GM21717 (cell line): ENCODE results near the gene NLGN3.

ENCODE experiments used
- ATAC-seq: cut with Tn5 transposase; IDR thresholded peaks from one replicate; pipeline ENCODE4 v1.9.1; 2021; ENCODE audit warnings: mild to moderate bottlenecking, moderate library complexity; ENCODE audit not compliant: unreplicated experiment

Gene NLGN3

DNA sequence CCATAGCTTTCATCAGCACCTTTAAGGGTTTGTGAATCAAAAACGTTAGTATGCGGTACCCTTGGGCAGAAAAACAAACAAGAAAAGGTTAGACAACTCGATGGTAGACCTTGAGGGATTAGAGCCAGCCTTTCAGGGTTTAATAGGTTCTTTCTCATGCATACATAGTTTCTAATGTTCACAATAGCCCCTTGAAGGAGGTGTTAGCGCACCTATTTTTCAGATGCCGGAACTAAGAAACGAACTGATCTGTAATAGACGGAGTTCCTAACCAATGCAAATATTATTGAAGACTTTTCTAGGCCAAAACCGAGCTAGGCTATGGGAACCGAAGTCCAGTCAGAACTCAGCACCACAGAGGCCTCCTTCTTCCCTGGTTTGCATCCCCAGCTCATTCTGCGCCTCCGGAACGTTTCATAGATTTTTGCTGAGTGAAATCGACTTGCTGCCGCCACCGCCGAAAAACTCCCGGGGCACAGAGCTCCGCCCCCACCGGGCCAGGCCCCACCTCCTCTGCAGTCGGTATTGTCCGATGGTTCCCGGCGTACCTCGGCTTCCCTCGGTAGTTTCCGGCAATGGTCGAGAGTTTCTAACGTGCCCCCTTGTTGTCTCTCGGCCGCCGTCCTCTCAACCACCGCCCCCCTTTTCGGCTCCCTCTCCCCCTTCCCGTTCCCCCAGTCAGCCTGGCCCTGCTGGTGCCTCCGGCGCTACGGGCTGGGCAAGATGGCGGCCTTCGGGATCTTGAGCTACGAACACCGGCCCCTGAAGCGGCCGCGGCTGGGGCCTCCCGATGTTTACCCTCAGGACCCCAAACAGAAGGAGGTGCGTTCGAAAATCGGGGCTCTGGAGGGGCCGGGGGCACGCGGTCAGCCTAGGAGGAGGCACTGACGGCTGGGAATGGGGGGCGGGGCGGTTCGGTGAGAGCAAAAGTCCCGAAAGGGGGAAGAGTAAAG is 26.3 kb upstream of the NLGN3 start, which contains the start of gene MED12:
MED12 (plus strand) TSS at position 565 of the 953 bp plus-strand sequence; CDS start at position 724, 159 bp downstream.
- ATAC-seq, result peak; percentile 78

GRCh38 chrX:71118985-71119535 is 25.6 kb upstream of the NLGN3 start:
- ATAC-seq, result no peak

GRCh38 chrX:71128166-71128833 is 16.3 kb upstream of the NLGN3 start:
- ATAC-seq, result no peak

GRCh38 chrX:71128915-71129765 is 15.5 kb upstream of the NLGN3 start:
- ATAC-seq, result no peak

DNA sequence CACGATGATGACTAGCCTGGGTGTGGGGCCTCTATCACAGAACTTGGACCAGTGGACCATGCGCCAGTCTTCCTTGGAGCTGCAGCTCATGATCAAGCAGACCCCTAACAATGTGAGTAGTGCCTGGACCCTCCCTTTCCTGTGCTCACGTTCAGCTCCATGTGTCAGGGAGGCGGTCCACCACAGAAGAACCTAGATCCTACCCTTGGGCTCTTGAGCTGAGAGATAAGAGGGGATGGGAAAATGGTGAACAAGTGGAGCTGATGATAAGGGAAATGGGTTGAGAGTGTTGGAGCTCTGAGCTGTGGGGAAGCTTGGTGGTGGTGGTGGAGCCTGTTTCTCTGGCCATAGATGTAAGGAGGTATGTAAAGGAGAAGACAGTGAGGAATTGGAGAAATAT is 13.1 kb upstream of the NLGN3 start:
- no peak for ATAC-seq

DNA sequence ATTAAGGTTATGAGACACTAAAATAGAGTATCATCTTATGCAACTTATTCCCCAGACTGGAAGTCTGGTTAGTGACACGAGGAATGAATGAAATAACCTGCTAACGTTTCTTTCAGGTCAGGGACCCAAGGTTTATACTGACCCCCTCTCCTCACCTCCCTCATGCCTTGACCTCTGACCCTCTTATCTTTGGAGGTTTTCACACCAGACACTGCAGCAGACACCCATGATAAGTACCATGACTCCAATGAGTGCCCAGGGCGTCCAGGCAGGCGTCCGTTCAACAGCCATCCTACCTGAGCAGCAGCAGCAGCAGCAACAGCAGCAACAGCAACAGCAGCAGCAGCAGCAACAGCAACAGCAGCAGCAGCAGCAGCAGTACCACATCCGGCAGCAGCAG is 4.2 kb upstream of the NLGN3 start:
- no peak for ATAC-seq

- no peak for ATAC-seq
Measured at GRCh38 chrX:71143508-71143907, 1.1 kb upstream of the NLGN3 start.

GRCh38 chrX:71147496-71148277 is 3.0 kb downstream of the NLGN3 start:
- ATAC-seq, result no peak

- no peak for ATAC-seq
Measured at GRCh38 chrX:71148278-71148663, 3.6 kb downstream of the NLGN3 start.

GRCh38 chrX:71151366-71151765 is 6.7 kb downstream of the NLGN3 start:
- no peak for ATAC-seq

- ATAC-seq, result no peak
Measured at GRCh38 chrX:71154196-71154595, 9.6 kb downstream of the NLGN3 start.

DNA sequence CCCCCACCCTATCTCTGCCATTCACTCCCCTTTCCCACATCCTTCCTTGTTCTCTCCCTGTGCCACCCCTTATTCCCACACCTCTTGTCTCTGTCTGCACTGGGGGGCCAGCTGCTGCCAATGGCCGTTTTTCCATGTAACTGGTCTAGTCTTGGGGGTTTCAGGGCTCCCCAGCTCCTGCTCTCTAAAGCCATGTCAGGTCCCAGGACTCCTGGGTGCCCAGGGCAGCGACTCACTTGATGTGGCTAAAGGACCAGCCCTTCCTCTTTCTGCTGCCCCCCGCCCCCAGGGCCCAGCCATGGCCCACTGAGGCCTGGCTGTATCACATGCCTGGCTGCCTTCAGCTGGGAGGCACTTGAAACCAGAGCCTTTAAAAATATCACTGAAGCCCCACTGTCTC is 10.0 kb downstream of the NLGN3 start:
- no peak for ATAC-seq

DNA sequence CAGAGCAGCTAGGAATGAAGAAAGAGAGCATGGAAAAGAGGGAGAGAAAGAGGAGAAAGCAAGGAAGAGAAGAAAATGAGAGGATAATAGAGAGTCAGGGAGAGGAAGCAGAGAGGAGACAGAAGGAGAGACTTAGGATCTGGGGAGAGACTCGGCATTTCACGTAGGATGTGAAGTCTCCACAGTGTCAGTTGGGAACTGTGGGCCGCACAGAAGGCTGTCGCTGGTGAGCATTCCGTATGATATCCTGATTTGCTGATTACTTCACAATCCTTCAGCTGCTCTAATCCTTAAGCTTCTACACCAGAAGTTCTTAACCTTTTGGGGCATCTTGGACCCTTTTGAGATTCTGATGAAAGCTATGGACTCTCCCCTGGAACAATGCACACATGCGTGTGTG is 14.0 kb downstream of the NLGN3 start:
- no peak for ATAC-seq

- no peak for ATAC-seq
Measured at GRCh38 chrX:71159335-71159734, 14.7 kb downstream of the NLGN3 start.

GRCh38 chrX:71160475-71160874 is 15.8 kb downstream of the NLGN3 start:
- no peak for ATAC-seq

GRCh38 chrX:71162981-71163380 is 18.3 kb downstream of the NLGN3 start:
- no peak for ATAC-seq

- ATAC-seq, result no peak
Measured at GRCh38 chrX:71164071-71164470, 19.4 kb downstream of the NLGN3 start.

- no peak for ATAC-seq
Measured at GRCh38 chrX:71166461-71166860, 21.8 kb downstream of the NLGN3 start.

DNA sequence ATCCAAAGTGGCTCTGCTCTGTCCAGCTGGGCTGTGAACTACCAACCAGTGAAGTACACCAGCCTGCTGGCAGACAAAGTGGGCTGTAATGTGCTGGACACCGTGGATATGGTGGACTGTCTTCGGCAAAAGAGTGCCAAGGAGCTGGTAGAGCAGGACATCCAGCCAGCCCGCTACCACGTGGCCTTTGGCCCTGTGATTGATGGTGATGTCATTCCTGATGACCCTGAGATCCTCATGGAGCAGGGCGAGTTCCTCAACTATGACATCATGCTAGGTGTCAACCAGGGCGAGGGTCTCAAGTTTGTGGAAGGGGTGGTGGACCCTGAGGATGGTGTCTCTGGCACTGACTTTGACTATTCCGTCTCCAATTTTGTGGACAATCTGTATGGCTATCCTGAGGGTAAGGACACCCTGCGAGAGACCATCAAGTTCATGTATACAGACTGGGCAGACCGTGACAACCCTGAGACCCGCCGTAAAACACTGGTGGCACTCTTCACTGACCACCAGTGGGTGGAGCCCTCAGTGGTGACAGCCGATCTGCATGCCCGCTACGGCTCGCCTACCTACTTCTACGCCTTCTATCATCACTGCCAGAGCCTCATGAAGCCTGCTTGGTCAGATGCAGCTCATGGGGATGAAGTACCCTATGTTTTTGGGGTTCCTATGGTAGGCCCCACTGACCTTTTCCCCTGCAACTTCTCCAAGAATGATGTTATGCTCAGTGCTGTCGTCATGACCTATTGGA is 22.6 kb downstream of the NLGN3 start:
- no peak for ATAC-seq
